Ectodermal cell (in vitro differentiated cells): ENCODE results near the gene FAM111B.

ENCODE experiments used
- H3K27ac ChIP-seq: 2 replicates; pipeline ENCODE4 v1.7.0; 2013; ENCODE audit warnings: mild to moderate bottlenecking, low read depth, low read length; ENCODE audit not compliant: insufficient read depth, poor library complexity, severe bottlenecking
- H3K27me3 ChIP-seq: 2 replicates; pipeline ENCODE4 v1.7.0; 2013; ENCODE audit warnings: mild to moderate bottlenecking, low read length; ENCODE audit not compliant: insufficient read depth, control insufficient read depth, poor library complexity, severe bottlenecking
- H3K36me3 ChIP-seq: one replicate; pipeline ENCODE4 v1.7.0; 2013; ENCODE audit warnings: low read length; ENCODE audit not compliant: control insufficient read depth, insufficient read depth
- H3K4me1 ChIP-seq: one replicate; pipeline ENCODE4 v1.7.0; 2013; ENCODE audit warnings: low read length; ENCODE audit not compliant: control insufficient read depth, insufficient read depth
- H3K4me3 ChIP-seq: 2 replicates; pipeline ENCODE4 v1.7.0; 2013; ENCODE audit warnings: low read depth, low read length, control low read depth; ENCODE audit not compliant: insufficient read depth
- H3K9me3 ChIP-seq: 2 replicates; pipeline ENCODE4 v1.7.0; 2013; ENCODE audit warnings: mild to moderate bottlenecking, low read length, moderate library complexity; ENCODE audit not compliant: control insufficient read depth
- WGBS, 2 experiments: methylation state at CpG; one replicate each; pipeline ENCODE4 v1.1.7; 2013; ENCODE audit warnings: missing lambda C conversion rate in 2 of 2; 5-methylcytosine and 5-hydroxymethylcytosine counted together

The FAM111B gene

GRCh38 chr11:59154610-59155009 lies 47.6 kb downstream of the FAM111B start:
- H3K36me3 ChIP-seq = no peaks in the 10 kb centered on the region
- no peak overlapping the region for H3K4me3 ChIP-seq
- 89 to 94% methylated on average over 5 of the region's 5 CpGs for WGBS, 2 experiments
- no peak overlapping the region for H3K27ac ChIP-seq
- no peaks in the 10 kb centered on the region for H3K27me3 ChIP-seq
- H3K4me1 ChIP-seq = no peaks in the 10 kb centered on the region
- H3K9me3 ChIP-seq = no peaks in the 10 kb centered on the region

- Histone ChIP-seq H3K27ac (no peak overlapping the region), H3K4me1 (no peaks in the 10 kb centered on the region), H3K4me3 (no peak overlapping the region), H3K9me3 (no peaks in the 10 kb centered on the region), H3K27me3 (no peaks in the 10 kb centered on the region), H3K36me3 (no peaks in the 10 kb centered on the region)
- 71 to 78% methylated on average over 3 of the region's 3 CpGs for WGBS, 2 experiments
Measured at GRCh38 chr11:59157433-59157832, 50.4 kb downstream of the FAM111B start.

GRCh38 chr11:59158206-59159068 lies 51.4 kb downstream of the FAM111B start:
- H3K4me3 ChIP-seq = no peak overlapping the region
- H3K27ac ChIP-seq = no peak overlapping the region
- no peaks in the 10 kb centered on the region for H3K9me3 ChIP-seq
- WGBS, 2 experiments = 58 to 60% methylated on average over 8 of the region's 8 CpGs
- no peaks in the 10 kb centered on the region for H3K4me1 ChIP-seq
- no peaks in the 10 kb centered on the region for H3K36me3 ChIP-seq
- H3K27me3 ChIP-seq = no peaks in the 10 kb centered on the region

GRCh38 chr11:59164028-59164427 lies 57.0 kb downstream of the FAM111B start:
- Histone ChIP-seq H3K27ac (no peak overlapping the region), H3K36me3 (no peaks in the 10 kb centered on the region), H3K4me1 (no peaks in the 10 kb centered on the region), H3K27me3 (no peaks in the 10 kb centered on the region), H3K9me3 (no peaks in the 10 kb centered on the region), H3K4me3 (no peak overlapping the region)
- 92 to 99% methylated on average over 2 to 3 of the region's 3 CpGs for WGBS, 2 experiments

GRCh38 chr11:59171508-59172322 lies 64.7 kb downstream of the FAM111B start, which contains the start of gene DTX4:
Gene DTX4, plus strand, starts transcription at chr11:59172132. Its CDS starts 464 bp downstream, at chr11:59172596.
- Histone ChIP-seq H3K9me3 (no peaks in the 10 kb centered on the region), H3K36me3 (peaks cover 7% of the 10 kb centered on the region), H3K27ac (peak within 1 kb of the TSS; percentile 94), H3K4me1 (peaks cover 24% of the 10 kb centered on the region), H3K27me3 (no peaks in the 10 kb centered on the region), H3K4me3 (peak within 1 kb of the TSS; percentile 69)
- WGBS, 2 experiments = 1% methylated on average over 64 of the region's 64 CpGs

GRCh38 chr11:59172345-59173079 lies 65.5 kb downstream of the FAM111B start:
- no peaks in the 10 kb centered on the region for H3K9me3 ChIP-seq
- peak overlapping the region; percentile 69 for H3K4me3 ChIP-seq
- WGBS, 2 experiments = 0% methylated on average over 70 of the region's 70 CpGs
- peaks cover 24% of the 10 kb centered on the region for H3K4me1 ChIP-seq
- H3K27me3 ChIP-seq = no peaks in the 10 kb centered on the region
- peaks cover 15% of the 10 kb centered on the region for H3K36me3 ChIP-seq
- peak overlapping the region; percentile 94 for H3K27ac ChIP-seq

GRCh38 chr11:59173080-59173963 lies 66.3 kb downstream of the FAM111B start:
- Histone ChIP-seq H3K27me3 (no peaks in the 10 kb centered on the region), H3K36me3 (peaks cover 21% of the 10 kb centered on the region), H3K27ac (peak overlapping the region; percentile 86), H3K4me3 (peak overlapping the region; percentile 69), H3K9me3 (no peaks in the 10 kb centered on the region), H3K4me1 (peaks cover 24% of the 10 kb centered on the region)
- WGBS, 2 experiments = 0% methylated on average over 37 of the region's 37 CpGs

- peak overlapping the region; percentile 86 for H3K27ac ChIP-seq
- H3K36me3 ChIP-seq = peaks cover 27% of the 10 kb centered on the region
- H3K4me3 ChIP-seq = peak overlapping the region; percentile 69
- 6 to 9% methylated on average over 7 of the region's 7 CpGs for WGBS, 2 experiments
- H3K9me3 ChIP-seq = no peaks in the 10 kb centered on the region
- peaks cover 24% of the 10 kb centered on the region for H3K4me1 ChIP-seq
- H3K27me3 ChIP-seq = no peaks in the 10 kb centered on the region
Measured at GRCh38 chr11:59173964-59174663, 67.1 kb downstream of the FAM111B start.

- peak overlapping the region; percentile 86 for H3K27ac ChIP-seq
Measured at GRCh38 chr11:59174664-59175033, 67.6 kb downstream of the FAM111B start.

More at GRCh38 chr11:59174664-59175033, 67.6 kb downstream of the FAM111B start:
- peaks cover 24% of the 10 kb centered on the region for H3K4me1 ChIP-seq
- H3K9me3 ChIP-seq = no peaks in the 10 kb centered on the region
- WGBS, 2 experiments = 68 to 69% methylated on average over 7 of the region's 7 CpGs
- H3K36me3 ChIP-seq = peaks cover 27% of the 10 kb centered on the region
- peak overlapping the region; percentile 69 for H3K4me3 ChIP-seq
- H3K27me3 ChIP-seq = no peaks in the 10 kb centered on the region
